Measurements from ENCODE around the gene PLPPR3.

GRCh38 chr19:772063-772462, 49.7 kb downstream of the PLPPR3 start:
- TF ChIP-seq CTCF (optimal IDR thresholded peaks at IDR 0.05 in 1 of 3, IDR thresholded peaks at IDR 0.05 in 1 of 3, conservative IDR thresholded peaks at IDR 0.05 in 1 of 3; ENCODE audit: extremely low read depth in 1 of 3, insufficient read depth in 2 of 3, low read length in 3 of 3) (no peak), EZH2 (IDR thresholded peaks at IDR 0.05; ENCODE audit: low read length) (no peak)

All from keratinocyte (primary cell).